ENCODE results near the gene RAB11B.
"Not testable (repeated sequence)": the region's sequence is repeated elsewhere in the genome, so short reads cannot be mapped to it uniquely, and the experiment has no call there.

RAB11B gene

DNA sequence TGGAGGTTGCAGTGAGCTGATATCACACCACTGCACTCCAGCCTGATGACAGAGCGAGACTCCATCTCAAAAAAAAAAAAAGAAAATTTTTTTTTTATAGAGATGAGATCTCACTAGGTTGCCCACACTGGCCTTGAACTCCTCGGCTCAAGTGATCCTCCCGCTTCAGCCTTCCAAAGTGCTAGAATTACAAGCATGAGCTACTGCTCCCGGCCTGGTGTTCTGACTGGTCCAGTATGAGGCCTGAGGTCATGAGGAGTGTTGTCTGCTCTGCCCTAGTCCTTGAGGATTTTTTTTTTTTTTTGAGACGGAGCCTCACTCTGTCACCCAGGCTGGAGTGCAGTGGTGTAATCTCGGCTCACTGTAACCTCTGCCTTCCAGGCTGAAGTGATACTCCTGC, 35.2 kb downstream of the RAB11B start:
- not testable (repeated sequence) for H3K4me3 ChIP-seq (ENCODE audit: low read depth, low read length)

DNA sequence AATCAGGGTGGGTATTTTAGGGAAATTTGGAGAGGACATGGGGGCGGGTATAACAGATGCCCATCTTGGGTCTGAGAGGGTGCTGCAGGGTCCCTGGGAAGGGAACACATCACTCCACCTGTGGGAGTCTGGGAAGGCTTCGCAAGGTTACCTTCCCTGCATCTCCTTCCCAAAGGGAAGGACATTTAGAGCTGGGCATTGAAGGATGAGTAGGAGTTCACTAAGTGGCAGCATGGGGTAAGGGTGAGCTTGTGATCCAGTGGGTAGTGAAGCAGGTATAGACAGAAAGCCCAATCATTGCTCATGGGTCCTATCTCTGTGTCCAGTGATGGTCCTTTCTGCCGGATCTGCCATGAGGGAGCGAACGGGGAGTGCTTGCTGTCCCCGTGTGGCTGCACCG, 36.1 kb downstream of the RAB11B start:
- H3K4me3 ChIP-seq (ENCODE audit: low read depth, low read length): no peak overlapping the region

DNA sequence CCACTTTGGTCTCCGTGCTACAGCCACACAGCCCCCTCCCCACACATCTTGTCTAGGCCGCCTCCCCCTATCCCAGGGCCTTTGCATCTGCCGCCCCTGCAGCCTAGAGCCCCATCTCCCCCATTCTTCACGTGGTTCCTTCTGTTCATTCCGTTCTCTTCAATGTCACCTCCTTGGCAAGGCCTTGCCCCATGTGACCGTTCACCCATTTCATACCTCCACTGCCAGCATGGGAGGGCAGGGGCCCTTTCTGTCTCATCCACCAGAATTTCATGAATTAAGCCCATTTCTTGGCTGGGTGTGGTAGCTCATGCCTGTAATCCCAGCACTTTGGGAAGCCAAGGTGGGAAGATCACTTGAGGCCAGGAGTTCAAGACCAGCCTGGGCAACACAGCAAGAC, 38.9 kb downstream of the RAB11B start:
- no peak overlapping the region for H3K4me3 ChIP-seq (ENCODE audit: low read depth, low read length)

DNA sequence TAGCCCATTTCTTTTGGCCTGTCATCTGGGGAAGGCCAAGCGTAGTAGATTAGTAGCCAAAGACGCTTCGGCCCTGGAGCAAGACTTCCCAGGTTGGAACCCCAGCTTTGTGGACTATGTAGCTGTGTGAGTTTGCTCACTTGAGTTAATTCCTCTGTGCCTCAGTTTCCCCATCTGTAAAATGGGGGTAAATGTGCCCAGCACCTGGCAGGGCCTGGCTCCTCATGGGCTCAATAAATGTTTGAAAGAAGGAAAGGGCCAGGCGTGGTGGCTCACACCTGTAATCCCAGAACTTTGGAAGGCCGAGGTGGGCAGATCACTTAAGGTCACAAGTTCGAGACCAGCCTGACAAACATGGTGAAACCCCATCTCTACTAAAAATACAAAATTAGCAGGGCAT, 39.7 kb downstream of the RAB11B start:
- no peak overlapping the region for H3K4me3 ChIP-seq (ENCODE audit: low read depth, low read length)

DNA sequence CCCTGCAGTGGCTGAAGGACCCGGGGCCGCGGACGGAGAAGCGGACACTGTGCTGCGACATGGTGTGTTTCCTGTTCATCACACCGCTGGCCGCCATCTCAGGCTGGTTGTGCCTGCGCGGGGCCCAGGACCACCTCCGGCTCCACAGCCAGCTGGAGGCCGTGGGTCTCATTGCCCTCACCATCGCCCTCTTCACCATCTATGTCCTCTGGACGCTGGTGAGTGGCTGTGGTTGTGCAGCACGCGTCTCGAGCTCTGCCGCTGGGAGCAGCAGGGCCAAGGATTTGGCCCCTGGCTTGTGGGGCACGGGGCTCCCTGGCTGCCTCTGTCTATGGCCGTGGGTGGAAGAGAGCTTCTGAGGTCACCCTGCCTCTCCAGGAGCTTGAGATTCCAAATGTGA, 40.5 kb downstream of the RAB11B start:
- H3K4me3 ChIP-seq (ENCODE audit: low read depth, low read length): no peak overlapping the region

DNA sequence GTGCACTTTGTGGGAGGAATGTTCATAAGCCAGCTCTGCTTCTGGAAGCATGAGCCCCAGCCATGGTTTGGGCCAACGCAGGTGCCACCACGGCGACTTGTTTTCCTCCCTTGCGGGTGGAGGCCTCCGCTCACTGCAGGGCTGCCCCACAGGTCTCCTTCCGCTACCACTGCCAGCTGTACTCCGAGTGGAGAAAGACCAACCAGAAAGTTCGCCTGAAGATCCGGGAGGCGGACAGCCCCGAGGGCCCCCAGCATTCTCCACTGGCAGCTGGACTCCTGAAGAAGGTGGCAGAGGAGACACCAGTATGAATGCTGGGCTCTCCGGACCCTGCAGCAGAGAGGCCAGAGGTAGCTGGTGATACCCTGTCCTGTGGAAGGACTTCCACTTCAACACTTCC, 48.1 kb downstream of the RAB11B start:
- H3K4me3 ChIP-seq (ENCODE audit: low read depth, low read length): no peak overlapping the region

DNA sequence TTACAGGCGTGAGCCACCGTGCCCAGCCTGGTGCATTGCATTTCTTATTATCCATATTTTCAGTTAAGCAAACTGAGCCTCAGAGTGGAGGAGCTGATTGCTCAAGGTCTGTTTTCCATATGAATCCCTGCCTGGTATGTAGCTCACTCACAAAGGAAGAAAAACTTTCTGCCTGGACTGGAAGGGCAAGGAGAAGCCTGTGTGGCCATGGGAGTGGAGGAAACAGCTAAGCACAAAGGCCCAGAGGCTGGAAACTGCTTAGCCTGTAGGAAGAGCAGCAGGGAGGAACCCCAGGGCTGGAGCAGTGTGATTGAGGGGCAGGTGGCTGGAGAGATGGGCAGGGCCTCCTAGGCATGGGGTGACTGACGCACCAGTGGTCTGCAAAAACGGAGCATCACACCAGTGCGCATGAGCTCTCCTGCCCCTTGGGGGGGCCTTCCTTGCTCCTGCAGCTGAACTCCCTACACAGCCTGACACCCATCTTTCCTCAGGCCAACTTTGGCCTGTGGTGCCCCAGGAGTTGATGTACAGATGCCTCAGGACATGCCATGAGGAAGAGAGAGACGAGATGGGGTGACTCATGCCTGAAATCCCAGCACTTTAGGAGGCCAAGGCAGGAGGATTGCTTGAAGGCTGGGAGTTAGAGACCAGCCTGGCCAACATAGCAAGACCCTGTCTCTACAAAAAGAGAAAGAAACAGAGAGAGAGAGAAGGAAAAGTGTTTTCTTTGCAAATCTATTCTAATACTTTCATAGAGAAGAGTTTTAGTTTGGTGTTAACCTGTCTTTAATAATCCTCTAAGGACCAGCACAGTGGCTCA, 51.8 kb downstream of the RAB11B start:
- no peak overlapping the region for H3K4me3 ChIP-seq (ENCODE audit: low read depth, low read length)

DNA sequence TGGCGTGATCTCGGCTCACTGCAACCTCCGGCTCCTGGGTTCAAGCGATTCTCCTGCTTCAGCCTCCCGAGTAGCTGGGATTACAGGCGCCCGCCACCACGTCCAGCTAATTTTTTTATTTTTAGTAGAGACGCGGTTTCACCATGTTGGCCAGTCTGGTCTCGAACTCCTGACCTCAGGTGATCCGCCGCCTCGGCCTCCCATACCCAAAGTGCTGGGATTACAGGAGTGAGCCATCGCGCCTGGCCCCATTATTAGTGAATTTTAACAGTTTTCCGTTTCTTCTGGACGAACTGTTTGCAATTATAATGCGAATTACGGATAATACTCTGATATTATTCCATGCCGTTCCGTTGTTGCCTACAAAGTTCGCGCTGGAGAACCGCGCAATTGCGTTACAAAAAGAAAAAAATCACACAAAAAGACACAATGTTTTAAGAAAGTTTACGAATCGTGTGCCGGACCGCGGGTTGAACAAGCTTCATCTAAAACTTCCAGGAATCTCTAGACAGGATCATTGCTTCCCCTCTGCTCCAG, 54.0 kb downstream of the RAB11B start:
- H3K4me3 ChIP-seq (ENCODE audit: low read depth, low read length): peak overlapping the region; percentile 91

DNA sequence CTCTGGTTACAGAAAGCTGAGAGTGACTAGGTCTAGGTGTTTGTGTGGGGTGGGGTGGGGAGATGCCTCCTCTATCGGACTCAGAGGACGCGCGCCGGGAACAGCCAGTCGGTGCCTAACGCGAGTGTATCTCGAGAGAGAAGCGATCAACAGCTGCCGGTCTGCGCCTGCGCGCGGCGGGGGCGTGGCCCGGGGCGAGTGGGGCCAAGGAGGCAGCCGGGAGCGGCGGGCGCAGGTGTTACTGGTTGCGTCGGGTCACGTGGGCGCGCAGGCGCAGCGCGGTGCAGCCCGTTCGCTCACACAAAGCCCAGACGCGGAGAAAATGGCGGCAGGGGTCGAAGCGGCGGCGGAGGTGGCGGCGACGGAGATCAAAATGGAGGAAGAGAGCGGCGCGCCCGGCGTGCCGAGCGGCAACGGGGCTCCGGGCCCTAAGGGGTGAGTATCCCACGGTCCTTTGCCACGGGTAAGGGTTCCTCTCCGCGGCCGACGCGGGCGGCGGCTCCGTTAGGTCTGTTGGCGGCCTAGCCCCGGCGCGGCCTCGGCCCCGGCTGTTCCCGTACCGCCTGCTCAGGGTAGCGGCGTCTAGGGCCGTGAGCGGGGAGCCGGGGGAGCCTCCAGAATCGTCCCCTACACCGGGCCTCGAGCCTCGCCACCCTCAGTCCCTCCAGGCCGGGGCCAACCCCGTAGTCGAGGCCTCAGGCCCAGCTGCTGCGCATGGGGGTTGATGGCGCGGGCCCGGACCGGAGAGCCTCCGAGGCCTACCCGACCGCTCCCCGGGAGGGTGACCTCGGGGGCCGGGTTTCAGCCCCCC, 54.7 kb downstream of the RAB11B start, which contains the start of gene HNRNPM:
Gene HNRNPM, plus strand, starts transcription at position 299 of the 811 bp plus-strand sequence. Its CDS starts 24 bp downstream, at position 323.
- peak within 1 kb of the TSS; percentile 91 for H3K4me3 ChIP-seq (ENCODE audit: low read depth, low read length)

DNA sequence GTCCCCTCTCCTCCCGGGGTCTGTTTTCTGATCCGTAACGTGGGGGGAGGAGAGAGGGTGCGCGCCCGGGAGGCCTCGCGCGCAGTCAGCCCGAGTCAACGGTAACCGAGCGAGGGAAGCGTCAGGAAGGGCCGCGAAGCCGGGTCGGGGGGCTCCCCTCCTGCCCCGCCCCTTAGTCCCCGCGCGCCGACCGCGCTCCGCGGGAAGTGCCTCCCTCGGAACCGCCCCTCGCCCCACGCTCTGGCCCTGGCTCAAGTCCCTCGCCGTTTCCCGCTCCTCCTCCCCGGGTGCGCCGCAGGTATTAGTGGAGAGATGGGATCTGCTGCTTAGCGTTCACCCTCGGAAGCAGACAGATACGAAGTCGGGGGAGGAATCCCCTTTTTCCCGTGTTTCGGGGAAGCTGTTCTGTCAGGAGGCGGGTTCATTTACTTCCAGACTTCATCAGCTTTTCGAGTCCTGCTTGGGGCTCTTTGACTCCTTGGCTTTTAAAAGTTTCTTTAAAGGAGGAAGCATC, 55.4 kb downstream of the RAB11B start:
- peak overlapping the region; percentile 91 for H3K4me3 ChIP-seq (ENCODE audit: low read depth, low read length)

DNA sequence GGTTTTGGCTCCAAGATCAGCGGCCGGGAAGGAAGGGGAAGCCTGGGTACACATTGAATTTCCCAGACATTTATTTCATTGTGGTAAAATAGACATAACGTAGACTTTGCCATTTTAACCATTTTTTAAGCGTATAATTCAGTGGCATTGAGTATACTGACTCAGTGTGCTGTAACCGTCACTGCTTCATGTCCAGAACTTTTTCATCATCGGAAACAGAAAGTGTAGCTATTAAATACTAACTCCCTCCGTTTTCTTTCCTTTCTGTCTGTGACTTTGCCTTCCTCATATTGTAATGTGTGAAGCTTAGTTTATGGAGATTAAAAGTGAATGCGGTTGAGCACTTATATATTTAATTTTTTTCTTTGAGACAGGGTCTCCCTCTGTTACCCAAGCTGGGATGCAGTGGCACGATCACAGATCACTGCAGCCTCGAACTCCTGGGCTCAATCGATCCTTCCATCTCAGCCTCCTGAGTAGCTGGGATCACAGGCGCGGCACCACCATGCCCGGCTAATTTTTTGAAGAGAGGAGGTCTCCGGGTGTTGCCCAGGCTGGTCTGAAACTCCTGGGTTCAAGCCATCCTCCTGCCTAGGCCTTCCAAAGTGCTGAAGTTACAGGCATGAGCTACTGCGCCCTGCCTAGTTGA, 56.0 kb downstream of the RAB11B start:
- peak overlapping the region; percentile 91 for H3K4me3 ChIP-seq (ENCODE audit: low read depth, low read length)

DNA sequence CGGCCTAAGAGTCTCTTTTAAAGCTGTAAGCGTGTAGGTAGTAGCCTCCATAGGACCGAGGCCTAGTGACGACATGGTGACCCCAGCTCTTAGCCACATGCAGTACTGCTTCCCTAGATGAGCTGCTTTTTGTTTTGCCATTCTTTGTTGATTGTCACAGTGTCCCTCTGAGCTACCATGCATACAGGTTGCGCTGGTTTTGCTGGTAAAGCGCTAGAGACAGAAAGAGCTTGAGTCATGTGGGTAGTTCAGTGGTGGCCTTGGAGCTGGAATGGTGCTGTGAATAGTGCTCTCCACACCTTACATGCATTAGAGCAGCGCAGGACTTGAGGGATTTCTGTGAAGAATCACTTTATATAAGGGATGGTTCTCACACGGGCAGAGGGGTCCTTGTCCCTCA, 59.7 kb downstream of the RAB11B start:
- no peak overlapping the region for H3K4me3 ChIP-seq (ENCODE audit: low read depth, low read length)

DNA sequence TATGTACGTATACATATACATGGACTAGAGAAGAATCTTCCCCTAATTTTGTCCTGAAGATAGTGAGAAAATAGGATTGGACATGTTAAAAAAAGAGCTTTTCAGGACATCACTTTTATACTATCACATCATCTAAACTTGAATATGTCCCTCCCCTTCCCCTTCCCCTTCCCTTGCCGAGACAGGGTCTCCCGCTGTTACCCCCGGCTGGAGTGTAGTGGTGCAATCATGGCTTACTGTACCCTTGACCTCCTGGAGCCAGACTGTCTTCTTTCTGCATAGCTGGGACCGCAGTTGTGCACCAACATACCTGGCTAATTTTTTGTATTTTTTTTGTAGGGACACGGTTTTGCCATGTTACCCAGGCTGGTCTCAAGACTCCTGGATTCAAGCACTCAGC, 61.2 kb downstream of the RAB11B start:
- no peak overlapping the region for H3K4me3 ChIP-seq (ENCODE audit: low read depth, low read length)

DNA sequence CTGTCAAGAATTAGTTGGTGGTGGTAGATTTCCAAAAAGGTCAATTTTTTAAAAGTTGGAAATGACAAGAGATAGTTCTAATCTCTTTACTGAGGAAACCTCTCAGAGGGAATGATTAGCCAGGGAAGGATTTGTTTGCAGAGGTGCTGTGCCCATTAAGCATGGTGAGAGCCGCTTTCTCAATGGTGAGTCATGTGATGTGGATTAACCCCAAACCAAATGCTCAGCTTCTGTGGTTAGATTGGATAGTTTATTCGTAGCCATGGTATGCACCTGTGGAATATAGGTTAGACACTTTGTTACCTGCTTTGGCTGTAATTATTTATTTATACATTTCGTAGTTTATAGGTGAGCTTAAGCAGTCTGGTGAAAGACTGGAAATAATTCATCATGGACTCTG, 61.7 kb downstream of the RAB11B start:
- H3K4me3 ChIP-seq (ENCODE audit: low read depth, low read length): no peak overlapping the region

DNA sequence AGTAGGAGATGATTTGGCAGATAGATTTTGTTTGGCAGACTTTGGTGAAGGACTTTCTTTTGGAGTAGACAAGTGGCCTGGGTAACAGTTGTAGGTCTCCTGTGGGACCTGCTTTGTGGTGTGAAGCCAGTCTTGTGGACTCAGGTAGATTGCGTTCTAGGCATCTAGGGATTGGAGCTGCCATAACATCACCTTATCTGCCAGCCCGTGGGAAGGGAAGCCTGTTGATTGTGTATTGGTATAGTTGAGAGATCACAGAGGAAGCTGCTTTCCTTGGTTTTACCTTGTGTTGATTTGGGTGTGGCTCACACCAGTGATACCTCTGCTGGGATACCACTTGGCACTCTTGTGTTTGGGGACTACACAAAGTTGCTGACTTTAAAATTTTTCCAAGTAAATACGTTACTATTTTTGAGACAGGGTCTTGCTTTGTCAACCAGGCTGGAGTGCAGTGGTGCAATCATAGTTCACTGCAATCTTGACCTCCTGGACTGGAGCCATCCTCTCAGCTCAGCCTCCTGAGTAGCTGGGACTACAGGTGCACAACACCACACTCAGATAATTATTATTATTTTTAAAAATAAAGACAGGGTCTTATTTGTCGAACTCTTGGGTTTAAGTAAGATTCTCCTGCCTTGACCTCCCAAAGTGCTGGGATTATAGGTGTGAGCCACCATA, 62.4 kb downstream of the RAB11B start:
- H3K4me3 ChIP-seq (ENCODE audit: low read depth, low read length): no peak overlapping the region

DNA sequence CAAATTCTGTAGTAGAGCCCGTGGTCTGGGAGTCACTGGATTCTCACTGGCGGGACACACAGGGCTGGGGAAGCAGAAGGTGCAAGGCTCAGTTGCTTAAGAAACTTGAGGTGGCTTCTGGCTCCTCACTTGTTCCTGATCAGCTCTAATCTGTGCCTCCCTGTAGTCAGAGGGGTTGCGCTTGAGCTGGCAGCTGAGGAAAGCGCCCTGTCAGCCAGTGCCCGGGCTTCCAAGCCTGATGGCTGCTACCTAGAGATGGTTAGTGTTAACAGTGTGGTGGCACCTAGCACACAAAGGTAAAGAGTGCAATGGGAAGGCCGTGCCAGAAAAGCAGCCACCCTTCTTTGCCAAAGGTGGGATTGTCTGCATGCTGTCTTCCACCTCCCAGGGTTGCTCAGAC, 63.5 kb downstream of the RAB11B start:
- no peak overlapping the region for H3K4me3 ChIP-seq (ENCODE audit: low read depth, low read length)

Measured in iPS-11a (cell line).